ENCODE results near the gene CES4A. TPM values are rescaled to one million over a fixed set of nuclear protein-coding genes. Genes with fewer than 3 reads are reported as not detected.

CES4A gene
- total RNA-seq, 1 experiment from 2014 or later = 0.72 TPM

GRCh38 chr16:67053767-67054334 lies 65.5 kb downstream of the CES4A start:
- DNase-seq (ENCODE audit: low read depth) = no peak

GRCh38 chr16:67054901-67055300 lies 66.5 kb downstream of the CES4A start:
- DNase-seq (ENCODE audit: low read depth) = no peak

- DNase-seq (ENCODE audit: low read depth) = peak; percentile 96
Measured at GRCh38 chr16:67055712-67056487, 67.5 kb downstream of the CES4A start.

Other genes starting within 250 kb of the CES4A start
- gene DYNC1LI2, start 237.0 kb upstream of the CES4A start, total RNA-seq (2014; rRNA removed; shearing (Covaris generic)) = 60.1 and 63.3 TPM in 2 replicates
- gene TERB1, start 187.0 kb upstream of the CES4A start, total RNA-seq (2014; rRNA removed; shearing (Covaris generic)) = not detected in 2 replicates
- 125 and 135 TPM in 2 replicates for gene NAE1, start 157.6 kb upstream of the CES4A start, total RNA-seq (2014; rRNA removed; shearing (Covaris generic))
- gene CA7, start 144.2 kb upstream of the CES4A start, total RNA-seq (2014; rRNA removed; shearing (Covaris generic)) = not detected in 2 replicates
- gene PDP2, start 108.1 kb upstream of the CES4A start, total RNA-seq (2014; rRNA removed; shearing (Covaris generic)) = 6.1 and 6.6 TPM in 2 replicates
- gene CDH16, start 69.7 kb upstream of the CES4A start, total RNA-seq (2014; rRNA removed; shearing (Covaris generic)) = not detected in 2 replicates
- gene RRAD, start 63.1 kb upstream of the CES4A start, total RNA-seq (2014; rRNA removed; shearing (Covaris generic)) = 3.4 and 5.1 TPM in 2 replicates
- gene CIAO2B, start 54.2 kb upstream of the CES4A start, total RNA-seq (2014; rRNA removed; shearing (Covaris generic)) = 254 and 336 TPM in 2 replicates
- 19.2 and 21.3 TPM in 2 replicates for gene CES2, start 53.1 kb upstream of the CES4A start, total RNA-seq (2014; rRNA removed; shearing (Covaris generic))
- gene CES3, start 27.3 kb upstream of the CES4A start, total RNA-seq (2014; rRNA removed; shearing (Covaris generic)) = 0.10 TPM in 1 of 2 replicates, not detected in the other
- 98.3 and 105 TPM in 2 replicates for gene CBFB, start 40.6 kb downstream of the CES4A start, total RNA-seq (2014; rRNA removed; shearing (Covaris generic))
- gene PHAF1, start 121.4 kb downstream of the CES4A start, total RNA-seq (2014; rRNA removed; shearing (Covaris generic)) = 13.7 and 18.0 TPM in 2 replicates
- 24.0 and 25.6 TPM in 2 replicates for gene B3GNT9, start 162.4 kb downstream of the CES4A start, total RNA-seq (2014; rRNA removed; shearing (Covaris generic))
- 13.0 and 29.5 TPM in 2 replicates for gene TRADD, start 171.3 kb downstream of the CES4A start, total RNA-seq (2014; rRNA removed; shearing (Covaris generic))
- gene FBXL8, start 171.4 kb downstream of the CES4A start, total RNA-seq (2014; rRNA removed; shearing (Covaris generic)) = 4.2 and 10.2 TPM in 2 replicates
- gene HSF4, start 176.2 kb downstream of the CES4A start, total RNA-seq (2014; rRNA removed; shearing (Covaris generic)) = 3.7 and 4.7 TPM in 2 replicates
- 29.4 and 32.3 TPM in 2 replicates for gene NOL3, start 181.9 kb downstream of the CES4A start, total RNA-seq (2014; rRNA removed; shearing (Covaris generic))
- 4.2 and 7.8 TPM in 2 replicates for gene MATCAP1, start 195.4 kb downstream of the CES4A start, total RNA-seq (2014; rRNA removed; shearing (Covaris generic))
- 0.39 and 0.60 TPM in 2 replicates for gene EXOC3L1, start 201.5 kb downstream of the CES4A start, total RNA-seq (2014; rRNA removed; shearing (Covaris generic))
- 67.9 and 75.9 TPM in 2 replicates for gene E2F4, start 203.6 kb downstream of the CES4A start, total RNA-seq (2014; rRNA removed; shearing (Covaris generic))
- gene ELMO3, start 210.5 kb downstream of the CES4A start, total RNA-seq (2014; rRNA removed; shearing (Covaris generic)) = 0.48 and 0.78 TPM in 2 replicates
- 37.1 and 48.5 TPM in 2 replicates for gene TMEM208, start 238.5 kb downstream of the CES4A start, total RNA-seq (2014; rRNA removed; shearing (Covaris generic))